Middle frontal gyrus (tissue), 1 donor: ENCODE data around the gene ZMYND8.
"Not testable (repeated sequence)": the region's sequence is repeated elsewhere in the genome, so short reads cannot be mapped to it uniquely, and the experiment has no call there.

Source experiments
- DNase-seq: peaks from one replicate; pipeline ENCODE4 v3.0.0-alpha.2; 2015; ENCODE audit warnings: low spot score; ENCODE audit errors: extremely low spot score

ZMYND8 gene

GRCh38 chr20:47205577-47206123, 150.8 kb downstream of the ZMYND8 start:
- no peak for DNase-seq

DNA sequence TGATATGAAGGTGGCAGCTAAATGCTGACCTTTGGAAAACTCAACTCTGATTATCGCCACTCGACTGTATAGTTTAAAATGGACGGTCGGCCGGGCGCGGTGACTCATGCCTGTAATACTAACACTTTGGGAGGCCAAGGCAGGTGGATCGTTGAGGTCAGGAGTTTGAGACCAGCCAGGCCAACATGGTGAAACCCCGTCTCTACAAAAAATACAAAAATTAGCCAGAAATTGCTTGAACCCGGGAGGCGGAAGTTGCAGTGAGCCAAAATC, 151.7 kb downstream of the ZMYND8 start:
- not testable (repeated sequence) for DNase-seq

DNA sequence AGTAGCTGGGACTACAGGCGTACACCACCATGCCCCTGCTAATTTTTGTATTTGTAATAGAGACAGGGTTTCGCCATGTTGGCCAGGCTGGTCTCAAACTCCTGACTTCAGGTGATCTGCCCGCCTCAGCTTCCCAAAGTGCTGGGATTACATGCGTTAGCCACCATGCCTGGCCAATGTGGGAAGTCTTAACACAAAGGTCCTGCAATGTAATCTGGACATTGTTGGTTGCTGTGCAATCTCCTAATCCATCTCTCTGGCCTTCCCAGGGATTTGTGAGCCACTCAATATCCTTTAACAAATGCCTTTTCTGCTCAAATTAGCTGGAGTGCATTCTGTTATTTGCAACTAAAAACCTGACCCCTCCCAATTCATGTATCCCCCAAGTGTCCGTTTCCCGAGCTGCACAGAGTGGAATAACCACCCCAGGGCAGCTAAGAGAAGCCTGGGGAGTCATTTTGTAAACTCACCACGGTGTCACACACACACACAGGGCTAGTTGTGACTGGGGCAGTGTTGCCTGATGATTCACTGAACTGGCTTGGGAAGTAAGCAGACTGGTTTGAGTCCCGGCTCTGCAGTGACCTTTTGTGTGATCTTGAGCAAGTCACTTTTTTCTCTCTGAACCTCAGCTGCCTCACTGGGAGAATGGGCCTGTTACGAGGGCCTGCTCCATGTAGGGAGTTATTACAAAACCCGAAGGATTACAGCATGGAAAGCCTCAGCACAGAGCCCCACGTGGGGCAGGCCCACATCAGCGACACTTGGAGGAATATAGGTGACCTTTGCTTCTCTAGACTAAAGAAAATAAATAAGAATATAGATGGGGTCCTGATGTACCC, 152.3 kb downstream of the ZMYND8 start:
- no peak for DNase-seq

- no peak for DNase-seq
Observed at GRCh38 chr20:47202733-47203667, 153.5 kb downstream of the ZMYND8 start.

- DNase-seq, result no peak
Observed at GRCh38 chr20:47201074-47201730, 155.3 kb downstream of the ZMYND8 start.

DNA sequence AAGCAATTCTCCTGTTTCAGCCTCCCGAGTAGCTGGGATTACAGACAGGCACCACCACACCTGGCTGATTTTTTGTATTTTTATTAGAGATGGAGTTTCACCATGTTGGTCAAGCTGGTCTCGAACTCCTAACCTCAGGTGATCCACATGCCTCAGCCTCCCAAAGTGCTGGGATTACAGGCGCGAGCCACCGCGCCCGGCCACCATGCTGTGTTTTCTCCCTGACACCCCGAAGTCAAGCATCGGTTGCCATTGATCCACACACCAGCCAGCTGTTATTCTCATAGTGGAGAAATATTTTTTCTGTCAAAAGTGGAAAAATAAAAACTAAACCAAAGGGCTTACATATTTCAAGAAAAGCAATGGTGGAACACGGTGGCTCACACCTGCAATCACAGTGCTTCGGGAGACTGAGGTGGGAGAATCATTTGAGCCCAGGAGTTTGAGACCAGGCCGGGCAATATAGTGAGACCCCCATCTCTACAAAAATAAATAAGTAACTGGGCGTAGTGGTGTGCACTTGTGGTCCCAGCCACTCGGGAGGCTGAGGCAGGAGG, 157.4 kb downstream of the ZMYND8 start:
- DNase-seq, result no peak

DNA sequence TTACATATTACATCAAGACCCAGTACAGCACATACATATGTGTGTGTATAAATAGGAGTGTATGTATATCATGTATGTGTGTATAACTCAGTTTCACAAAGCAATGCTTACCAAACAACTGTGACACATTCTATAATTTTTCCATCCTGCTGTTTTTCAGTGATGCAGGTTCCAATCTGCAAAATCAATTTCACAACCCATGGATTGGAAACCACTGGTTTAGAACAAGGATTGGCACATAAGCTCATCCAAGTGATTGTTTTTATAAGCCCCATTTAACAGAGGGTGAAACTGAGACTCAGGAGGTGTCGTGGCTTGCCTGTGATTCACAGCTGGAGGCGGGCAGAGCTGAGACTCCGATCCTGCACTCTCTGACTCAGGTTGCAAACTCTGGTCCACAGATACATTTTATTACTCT, 158.2 kb downstream of the ZMYND8 start:
- DNase-seq, result no peak

- DNase-seq, result peak; percentile 53
Observed at GRCh38 chr20:47196091-47197081, 160.1 kb downstream of the ZMYND8 start.

DNA sequence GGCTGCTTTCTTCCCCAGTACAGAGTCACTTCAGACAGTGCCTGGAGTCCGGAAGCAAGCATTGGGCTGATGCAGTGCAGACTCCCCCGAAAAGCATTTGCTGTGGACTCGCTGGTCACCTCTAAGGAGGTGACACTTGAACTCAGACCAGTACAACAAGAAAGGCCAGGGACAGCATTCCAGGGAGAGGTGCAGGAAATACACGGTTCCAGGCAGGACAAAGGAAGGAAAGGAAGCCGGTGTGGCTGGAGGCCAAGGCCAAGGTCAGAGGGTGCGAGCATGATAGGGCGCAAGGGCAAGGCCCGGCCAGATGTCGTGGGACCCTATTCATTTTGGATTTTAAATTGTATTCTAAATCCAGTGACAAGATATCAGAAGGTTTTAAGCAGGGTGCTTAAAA, 160.9 kb downstream of the ZMYND8 start:
- no peak for DNase-seq

GRCh38 chr20:47191956-47192355, 164.5 kb downstream of the ZMYND8 start:
- no peak for DNase-seq

- DNase-seq, result no peak
Observed at GRCh38 chr20:47191074-47191673, 165.3 kb downstream of the ZMYND8 start.

DNA sequence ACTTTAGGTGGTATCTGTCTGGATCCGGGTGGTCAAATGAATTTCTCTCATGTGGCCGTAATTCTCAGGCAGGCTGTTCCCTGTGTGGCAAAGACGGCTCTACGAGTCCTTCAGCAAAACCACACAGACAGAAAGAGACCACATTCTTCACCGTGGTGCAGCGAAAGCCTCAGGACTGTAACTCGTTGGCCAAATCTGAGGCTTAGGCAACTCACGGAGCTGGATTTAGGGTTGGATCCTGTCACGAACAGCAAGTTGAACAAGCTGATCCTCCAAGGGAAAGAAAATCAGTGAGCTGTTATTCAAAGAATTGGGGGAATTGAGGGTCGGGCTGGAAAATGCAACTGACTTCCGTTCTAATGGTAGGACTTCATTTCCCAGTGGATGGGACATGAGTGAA, 167.4 kb downstream of the ZMYND8 start:
- no peak for DNase-seq

DNA sequence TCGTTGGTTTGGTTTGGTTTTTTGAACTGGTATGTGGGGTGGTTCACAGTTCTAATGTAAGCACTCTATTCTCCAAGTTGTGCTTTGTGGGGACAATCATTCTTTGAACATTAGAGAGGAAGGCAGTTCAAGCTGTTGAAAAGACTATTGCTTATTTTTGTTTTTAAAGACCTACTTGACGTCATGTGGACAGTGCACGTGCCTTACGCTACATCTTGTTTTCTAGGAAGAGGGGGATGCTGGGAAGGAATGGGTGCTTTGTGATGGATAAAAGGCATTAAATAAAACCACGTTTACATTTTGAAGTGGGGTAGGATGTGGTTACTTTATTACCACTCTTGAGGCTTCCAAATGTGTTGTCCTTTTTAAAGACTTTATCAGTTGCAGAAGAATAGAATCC, 168.0 kb downstream of the ZMYND8 start:
- no peak for DNase-seq

DNA sequence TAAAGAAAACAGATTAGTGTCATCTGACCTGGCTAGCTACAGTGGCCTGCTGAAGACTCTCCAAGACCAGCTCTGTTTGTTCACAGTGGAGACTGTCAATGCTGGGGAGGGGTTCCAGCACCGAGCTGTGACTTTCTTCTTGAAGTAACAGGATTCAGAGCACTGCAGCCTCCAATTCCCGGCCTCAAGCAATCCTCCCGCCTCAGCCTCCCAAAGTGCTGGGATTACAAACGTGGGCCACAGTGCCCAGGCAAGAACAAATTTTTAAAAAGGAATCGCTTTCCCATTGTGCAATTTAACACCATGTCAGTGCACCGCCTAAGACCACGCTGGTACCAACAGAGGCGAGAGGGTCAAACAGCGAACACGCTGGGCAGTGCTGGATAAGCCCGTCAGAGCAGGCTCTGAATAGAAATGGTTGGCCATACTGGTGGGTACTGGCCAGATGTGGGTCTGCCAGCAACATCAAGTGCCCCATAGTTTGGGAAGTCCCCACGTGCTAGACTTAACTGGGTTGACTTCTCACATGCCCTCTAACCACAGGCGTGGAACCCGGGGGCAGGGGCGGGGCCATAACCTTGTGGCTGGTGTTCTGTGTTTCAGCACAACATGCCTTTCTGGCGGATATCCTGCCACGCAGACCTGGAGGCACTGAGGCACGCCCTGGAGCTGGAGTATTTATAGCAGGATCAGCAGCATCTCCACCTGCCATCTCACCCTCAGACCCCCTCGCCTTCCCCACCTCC, 168.9 kb downstream of the ZMYND8 start:
- no peak for DNase-seq

DNA sequence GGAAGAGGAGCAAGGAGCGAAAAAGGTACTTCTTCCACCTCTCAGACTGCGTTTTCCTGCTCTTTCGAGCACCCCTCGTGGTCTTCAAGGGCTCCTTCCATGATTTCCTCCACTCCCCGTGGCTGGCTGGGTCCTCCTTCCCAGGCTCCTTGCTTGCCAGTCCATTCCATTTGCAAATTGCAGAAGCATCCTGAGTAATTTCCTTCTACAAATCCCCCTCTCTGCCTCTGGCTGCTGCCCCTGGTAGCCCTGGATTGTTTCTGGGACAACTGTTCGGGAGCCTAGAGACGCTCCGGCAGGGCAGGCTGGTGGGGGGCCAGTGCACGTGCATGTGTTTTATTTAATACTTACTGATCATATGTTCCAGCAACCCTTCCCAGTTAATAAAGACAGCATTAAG, 173.1 kb downstream of the ZMYND8 start:
- no peak for DNase-seq

DNA sequence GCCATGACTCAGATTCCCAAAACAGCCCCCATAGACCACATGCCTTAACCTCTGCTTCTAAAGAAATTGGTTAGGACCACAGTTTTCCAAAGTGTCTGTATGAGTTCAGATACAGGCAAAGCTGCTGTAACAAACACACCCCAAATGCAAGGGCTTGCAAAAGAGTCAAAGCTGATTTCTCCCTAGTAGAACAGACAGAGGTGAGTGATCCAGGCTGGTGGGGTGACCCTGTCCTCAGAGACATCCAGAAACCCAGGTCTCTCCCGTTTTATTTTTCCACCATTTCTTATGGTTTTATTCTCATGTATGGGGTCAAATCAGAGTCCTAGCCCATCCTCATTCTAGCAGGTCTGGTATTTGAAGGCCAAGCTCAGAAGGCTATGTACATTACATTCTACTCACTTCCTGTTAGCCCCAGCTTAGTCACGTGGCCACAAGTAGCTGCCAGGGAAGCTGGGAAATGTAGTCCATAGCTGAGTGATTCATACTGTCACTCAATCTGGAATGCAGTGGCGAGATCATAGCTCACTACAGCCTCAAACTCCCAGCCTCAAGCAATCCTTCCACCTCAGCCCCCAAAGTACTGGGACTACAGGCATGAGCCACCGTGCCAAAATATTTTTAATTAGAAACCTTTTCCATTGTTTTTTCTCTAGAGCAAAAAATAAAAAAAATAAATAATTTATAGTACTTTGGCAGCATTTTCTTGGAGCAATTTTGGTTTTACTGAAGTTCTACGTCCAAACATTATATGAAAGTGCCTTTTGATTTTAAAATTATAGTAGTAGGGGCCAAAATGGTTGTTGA, 175.2 kb downstream of the ZMYND8 start:
- no peak for DNase-seq

DNA sequence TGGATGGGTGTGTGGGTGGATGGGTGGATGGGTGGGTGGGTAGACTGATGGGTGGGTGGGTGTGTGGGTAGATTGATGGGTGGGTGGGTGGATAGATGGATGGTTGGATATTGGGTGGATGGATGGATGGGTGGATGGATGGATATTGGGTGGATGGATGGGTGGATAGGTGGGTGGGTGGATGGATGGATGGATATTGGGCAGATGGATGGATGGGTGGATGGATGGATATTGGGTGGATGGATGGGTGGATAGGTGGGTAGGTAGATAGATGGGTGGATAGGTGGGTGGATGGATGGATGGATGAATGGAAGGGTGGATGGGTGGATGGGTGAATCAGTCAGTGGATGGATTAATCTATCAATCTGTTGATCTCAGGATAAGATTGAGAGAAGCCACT, 177.2 kb downstream of the ZMYND8 start:
- no peak for DNase-seq

DNA sequence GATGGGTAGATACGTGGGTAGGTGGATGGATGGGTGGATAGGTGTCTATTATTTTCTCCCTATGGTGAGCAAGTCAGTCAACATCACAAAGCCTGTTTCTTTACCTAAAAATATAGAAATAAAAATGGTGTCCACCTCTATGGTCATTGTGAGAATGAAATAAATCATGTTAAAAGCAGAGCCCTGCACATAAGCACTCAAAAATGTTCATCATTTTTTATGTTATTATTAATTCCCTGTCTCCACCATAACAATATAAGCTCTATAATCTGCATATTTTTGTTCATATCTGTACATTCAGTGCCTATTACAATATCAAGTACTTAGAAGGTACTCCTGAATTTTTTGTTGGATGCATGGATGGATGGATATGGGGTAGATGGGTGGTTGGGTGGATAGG, 177.6 kb downstream of the ZMYND8 start:
- no peak for DNase-seq
